Ascending aorta (tissue), 2 donors: Measurements from ENCODE around the gene TEKT5. TPM values are rescaled to one million over a fixed set of nuclear protein-coding genes. Genes with fewer than 3 reads are reported as not detected.

Experiments used
- DNase-seq, 2 donors: peaks; one replicate each; pipeline ENCODE4 v3.0.0-alpha.2; 2019; ENCODE audit warnings: low spot score in 2 of 2
- H3K27ac ChIP-seq, 2 donors: fragments of 200-600 bp; sonication (generic); one replicate each; pipeline ENCODE4 v1.5.1; 2016 to 2017; ENCODE audit warnings: mild to moderate bottlenecking in 1 of 2
- H3K27me3 ChIP-seq: fragments of 200-600 bp; sonication (generic); one replicate; pipeline ENCODE4 v1.5.1; 2017
- H3K36me3 ChIP-seq, 2 donors: fragments of 200-600 bp; sonication (generic); one replicate each; pipeline ENCODE4 v1.5.1; 2016
- H3K4me1 ChIP-seq, 2 donors: fragments of 200-600 bp; sonication (generic); one replicate each; pipeline ENCODE4 v1.5.1; 2016 to 2017; ENCODE audit warnings: mild to moderate bottlenecking in 1 of 2
- H3K4me3 ChIP-seq, 2 donors: fragments of 200-600 bp; sonication (generic); one replicate each; pipeline ENCODE4 v1.5.1; 2016 to 2017; ENCODE audit warnings: mild to moderate bottlenecking in 1 of 2
- H3K9me3 ChIP-seq, 2 donors: fragments of 200-600 bp; sonication (generic); one replicate each; pipeline ENCODE4 v1.5.1; 2016
- intact Hi-C: fragments of 100-400 bp; cut with DNase I; formaldehyde crosslinking; loops from one replicate; pipeline ENCODE4 v1.15.1; 2023
- total RNA-seq: library from RNA; depleted of rRNA; stranded (reverse); fragments of >200 nt; gene quantifications from one replicate; pipeline ENCODE4 v1.1.0, GENCODE V29; 2016
- TF ChIP-seq, protein P1 (sequence below), 3 experiments: fragments of 200-600 bp in 2 of 3; fragments of 450-650 bp in 1 of 3; sonication (generic) in 2 of 3; IDR thresholded peaks; one replicate each; pipeline ENCODE4 v1.5.1; 2016 to 2019; ENCODE audit warnings: antibody characterized with exemption in 3 of 3, mild to moderate bottlenecking in 1 of 3, moderate library complexity in 1 of 3

TEKT5 gene
- total RNA-seq, 1 donor from 2014 or later, result not detected

DNA sequence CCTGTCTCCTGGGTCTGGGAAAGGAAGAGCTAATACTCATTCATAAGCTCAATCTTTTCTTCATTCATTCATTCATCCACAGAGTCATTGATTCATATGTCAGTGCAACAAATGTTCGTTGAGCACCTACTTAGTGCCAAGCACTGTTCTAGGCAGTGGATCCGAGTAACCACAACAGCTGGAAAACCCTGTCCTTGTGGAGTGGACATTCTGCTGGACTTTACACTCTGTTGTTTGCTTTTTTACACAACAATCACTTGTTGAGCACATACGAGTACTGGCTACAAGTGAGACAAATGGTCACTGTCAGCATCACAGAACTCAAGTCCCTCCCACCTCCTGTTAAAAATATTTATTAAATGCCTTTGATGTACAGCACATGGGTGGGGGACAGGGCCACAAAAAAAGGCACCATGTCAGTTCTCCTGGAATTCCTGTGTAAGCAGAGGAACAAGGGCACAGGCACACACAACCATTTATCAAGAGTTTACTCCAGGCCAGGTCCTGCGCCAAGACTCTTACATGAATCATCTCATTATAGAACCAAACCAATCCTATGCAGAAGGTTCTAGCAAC, 46.9 kb downstream of the TEKT5 start:
- H3K27ac ChIP-seq, result no peak overlapping the region
- H3K4me1 ChIP-seq, result no peaks in the 10 kb centered on the region
- DNase-seq, result no peak
- TF ChIP-seq, protein P1, sequence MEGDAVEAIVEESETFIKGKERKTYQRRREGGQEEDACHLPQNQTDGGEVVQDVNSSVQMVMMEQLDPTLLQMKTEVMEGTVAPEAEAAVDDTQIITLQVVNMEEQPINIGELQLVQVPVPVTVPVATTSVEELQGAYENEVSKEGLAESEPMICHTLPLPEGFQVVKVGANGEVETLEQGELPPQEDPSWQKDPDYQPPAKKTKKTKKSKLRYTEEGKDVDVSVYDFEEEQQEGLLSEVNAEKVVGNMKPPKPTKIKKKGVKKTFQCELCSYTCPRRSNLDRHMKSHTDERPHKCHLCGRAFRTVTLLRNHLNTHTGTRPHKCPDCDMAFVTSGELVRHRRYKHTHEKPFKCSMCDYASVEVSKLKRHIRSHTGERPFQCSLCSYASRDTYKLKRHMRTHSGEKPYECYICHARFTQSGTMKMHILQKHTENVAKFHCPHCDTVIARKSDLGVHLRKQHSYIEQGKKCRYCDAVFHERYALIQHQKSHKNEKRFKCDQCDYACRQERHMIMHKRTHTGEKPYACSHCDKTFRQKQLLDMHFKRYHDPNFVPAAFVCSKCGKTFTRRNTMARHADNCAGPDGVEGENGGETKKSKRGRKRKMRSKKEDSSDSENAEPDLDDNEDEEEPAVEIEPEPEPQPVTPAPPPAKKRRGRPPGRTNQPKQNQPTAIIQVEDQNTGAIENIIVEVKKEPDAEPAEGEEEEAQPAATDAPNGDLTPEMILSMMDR (IDR thresholded peaks at IDR 0.05), result no peak
- no peaks in the 10 kb centered on the region for H3K27me3 ChIP-seq
- H3K36me3 ChIP-seq, result no peaks in the 10 kb centered on the region
- intact Hi-C loops, result no loop called here
- no peak overlapping the region for H3K4me3 ChIP-seq
- H3K9me3 ChIP-seq, result no peaks in the 10 kb centered on the region

DNA sequence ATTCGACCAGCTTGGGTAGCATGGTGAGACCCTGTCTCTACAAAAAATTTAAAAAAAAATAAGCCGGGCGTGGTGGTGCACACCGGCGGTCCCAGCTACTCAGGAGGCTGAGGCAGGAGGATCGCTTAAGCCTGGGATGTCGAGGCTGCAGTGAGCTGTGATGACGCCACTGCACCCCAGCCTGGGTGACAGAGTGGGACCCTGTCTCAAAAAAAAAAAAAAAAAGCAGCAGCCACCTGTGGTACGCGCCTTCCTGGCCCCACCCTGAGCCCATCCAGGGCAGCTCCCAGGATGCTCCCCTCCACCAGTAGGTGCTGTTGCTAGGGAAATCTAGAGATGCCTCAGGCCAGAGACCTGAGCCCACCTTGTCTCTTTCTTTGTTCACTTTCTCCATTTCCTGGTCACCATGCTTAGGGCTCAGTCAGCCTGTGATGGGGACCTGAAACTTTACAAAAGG, 47.4 kb downstream of the TEKT5 start:
- Histone ChIP-seq H3K4me1 (no peaks in the 10 kb centered on the region), H3K27me3 (no peaks in the 10 kb centered on the region), H3K9me3 (no peaks in the 10 kb centered on the region), H3K4me3 (no peak overlapping the region), H3K27ac (no peak overlapping the region), H3K36me3 (no peaks in the 10 kb centered on the region)
- intact Hi-C loops, result no loop called here
- TF ChIP-seq, protein P1 (IDR thresholded peaks at IDR 0.05), result no peak
- no peak for DNase-seq

DNA sequence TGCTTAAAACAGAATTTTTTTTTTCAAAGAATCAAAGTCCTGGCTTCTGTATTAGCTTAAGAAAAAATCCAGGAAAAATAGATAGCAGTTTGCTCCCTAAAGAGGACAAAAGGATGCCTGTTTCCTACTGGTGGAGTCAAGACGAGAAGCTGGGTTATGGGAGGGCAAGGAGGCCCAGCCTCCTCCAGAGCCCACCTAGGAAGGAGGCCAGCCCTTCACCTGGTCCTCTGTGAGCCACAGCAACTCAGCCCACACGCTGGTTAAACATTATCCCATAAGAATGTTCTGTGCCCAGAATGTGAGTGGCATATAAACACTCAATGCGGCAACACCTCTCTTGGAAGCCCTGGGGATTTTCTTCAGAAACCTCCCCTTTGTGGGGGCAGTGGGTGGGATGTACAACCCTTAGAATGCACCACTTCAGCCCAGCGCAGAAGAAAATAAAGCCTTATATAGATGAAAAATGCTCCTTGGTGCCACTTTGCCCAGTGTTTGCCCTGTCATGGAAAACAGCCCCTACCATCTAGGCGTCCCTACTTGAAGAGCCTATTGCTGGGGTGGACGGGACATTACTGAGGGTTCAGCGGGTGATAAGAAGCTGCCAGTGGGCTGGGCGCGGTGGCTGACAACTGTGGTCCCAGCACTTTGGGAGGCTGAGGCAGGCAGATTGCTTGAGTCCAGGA, 48.0 kb downstream of the TEKT5 start:
- intact Hi-C loops, result no loop called here
- Histone ChIP-seq H3K27ac (no peak overlapping the region), H3K4me3 (no peak overlapping the region), H3K9me3 (no peaks in the 10 kb centered on the region), H3K27me3 (no peaks in the 10 kb centered on the region), H3K4me1 (no peaks in the 10 kb centered on the region), H3K36me3 (no peaks in the 10 kb centered on the region)
- no peak for DNase-seq
- TF ChIP-seq, protein P1 (IDR thresholded peaks at IDR 0.05), result no peak

GRCh38 chr16:10646228-10646580, 48.5 kb downstream of the TEKT5 start:
- Histone ChIP-seq H3K36me3 (no peaks in the 10 kb centered on the region), H3K4me1 (no peaks in the 10 kb centered on the region), H3K27me3 (no peaks in the 10 kb centered on the region), H3K9me3 (no peaks in the 10 kb centered on the region), H3K4me3 (no peak overlapping the region), H3K27ac (no peak overlapping the region)
- no peak for DNase-seq
- intact Hi-C loops, result no loop called here
- TF ChIP-seq, protein P1 (IDR thresholded peaks at IDR 0.05), result no peak

DNA sequence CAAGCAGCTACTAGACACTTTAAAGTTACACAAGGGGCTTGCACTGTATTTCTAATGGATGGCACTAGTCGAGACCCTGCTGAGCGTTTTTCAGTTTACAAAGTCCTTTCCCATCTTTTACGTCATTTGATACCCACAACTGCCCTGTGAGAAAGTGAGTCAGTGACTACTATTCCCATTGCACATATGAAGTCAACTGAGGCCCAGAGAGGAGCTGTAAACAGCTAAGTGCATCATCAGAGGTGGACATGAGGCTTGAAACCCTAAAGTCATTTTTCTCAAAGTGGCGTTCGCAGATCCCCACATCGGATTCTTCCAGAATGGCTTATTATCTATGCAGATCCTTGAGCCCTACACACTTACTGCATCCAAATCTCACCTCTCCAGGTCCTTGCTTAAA, 50.6 kb downstream of the TEKT5 start:
- H3K27ac ChIP-seq, result no peak overlapping the region
- H3K27me3 ChIP-seq, result no peaks in the 10 kb centered on the region
- H3K4me3 ChIP-seq, result no peak overlapping the region
- H3K36me3 ChIP-seq, result no peaks in the 10 kb centered on the region
- H3K9me3 ChIP-seq, result no peaks in the 10 kb centered on the region
- intact Hi-C loops, result no loop called here
- TF ChIP-seq, protein P1 (IDR thresholded peaks at IDR 0.05), result no peak
- no peaks in the 10 kb centered on the region for H3K4me1 ChIP-seq
- DNase-seq, result no peak
